A549 (cell line): ENCODE results near the gene OLIG1.

ENCODE experiments used
- MYC ChIP-seq: IDR thresholded peaks from 2 replicates; pipeline ENCODE4 v1.6.1; 2012; ENCODE audit warnings: mild to moderate bottlenecking, inconsistent platforms, low read length, improper control_type of control experiment, borderline replicate concordance
- POLR2A ChIP-seq: IDR thresholded peaks from 2 replicates; pipeline ENCODE4 v1.6.1; 2012; ENCODE audit warnings: mild to moderate bottlenecking, low read length

DNA sequence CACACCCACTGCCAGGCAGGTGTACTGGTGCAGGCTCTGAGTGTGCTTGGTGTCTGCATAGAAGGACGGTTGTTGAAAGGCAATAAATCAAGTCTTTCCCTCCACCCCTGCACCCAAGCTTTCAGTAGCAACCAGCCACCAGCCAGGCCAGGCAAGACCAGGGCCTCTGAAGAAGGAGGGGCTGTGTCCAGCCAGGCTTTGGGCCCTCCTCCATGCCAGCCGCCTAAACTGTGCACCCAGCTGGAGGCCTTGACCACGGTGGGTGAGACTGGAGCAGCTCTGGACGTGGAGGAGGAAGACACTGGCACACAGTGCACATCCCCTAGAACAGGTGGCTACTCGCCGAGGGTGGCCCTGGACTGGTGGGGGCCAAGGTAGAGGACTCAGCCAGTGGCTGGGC is 39.3 kb upstream of the OLIG1 start:
- TF ChIP-seq POLR2A (no peak), MYC (no peak)
